Esophagus squamous epithelium (tissue), 5 donors: Measurements from ENCODE around the gene PLCD1. TPM values are rescaled to one million over a fixed set of nuclear protein-coding genes. Genes with fewer than 3 reads are reported as not detected.
"Not testable (repeated sequence)": the region's sequence is repeated elsewhere in the genome, so short reads cannot be mapped to it uniquely, and the experiment has no call there.

Experiments
- DNase-seq: peaks from one replicate; lab custom pipeline; 2025; lab: John Stamatoyannopoulos, UW
- H3K27ac ChIP-seq, 4 donors: fragments of 200-600 bp; sonication (generic); one replicate each; pipeline ENCODE4 v1.5.1; 2016 to 2019; ENCODE audit warnings: mild to moderate bottlenecking in 1 of 4
- H3K27me3 ChIP-seq, 4 donors: fragments of 200-600 bp; sonication (generic); 1 replicate in 3 of 4; 2 replicates in 1 of 4; pipeline versions ENCODE4 v1.5.1 to v1.6.0; 2017 to 2021; ENCODE audit warnings: antibody characterized with exemption in 1 of 4
- H3K36me3 ChIP-seq, 3 donors: fragments of 200-600 bp; sonication (generic); one replicate each; pipeline ENCODE4 v1.5.1; 2016 to 2019
- H3K4me1 ChIP-seq, 3 donors: fragments of 200-600 bp; sonication (generic); one replicate each; pipeline ENCODE4 v1.5.1; 2017 to 2019
- H3K4me3 ChIP-seq, 4 donors: fragments of 200-600 bp; sonication (generic); 1 replicate in 3 of 4; 2 replicates in 1 of 4; pipeline ENCODE4 v1.5.1; 2016 to 2019; ENCODE audit warnings: mild to moderate bottlenecking in 2 of 4, moderate library complexity in 1 of 4
- H3K9me3 ChIP-seq, 3 donors: fragments of 200-600 bp; sonication (generic); one replicate each; pipeline ENCODE4 v1.5.1; 2016 to 2019
- CTCF ChIP-seq, 6 experiments: fragments of 450-650 bp in 4 of 6; fragments of 200-600 bp in 2 of 6; sonication (generic) in 2 of 6; IDR thresholded peaks; one replicate each; pipeline ENCODE4 v1.5.1; 2016 to 2019; ENCODE audit warnings: antibody characterized with exemption in 6 of 6, mild to moderate bottlenecking in 4 of 6, moderate library complexity in 4 of 6
- POLR2A ChIP-seq, 4 donors: fragments of 450-650 bp; IDR thresholded peaks; one replicate each; pipeline ENCODE4 v1.6.1; 2017; ENCODE audit warnings: antibody characterized with exemption in 4 of 4, mild to moderate bottlenecking in 4 of 4, moderate library complexity in 3 of 4
- WGBS, 2 donors: methylation state at CpG; one replicate each; pipeline ENCODE4 v1.1.5; 2018; 5-methylcytosine and 5-hydroxymethylcytosine counted together
- intact Hi-C: fragments of 100-400 bp; cut with DNase I; formaldehyde crosslinking; loops from one replicate; pipeline ENCODE4 v1.15.0; 2022
- total RNA-seq, 4 donors: library from RNA; depleted of rRNA; stranded (reverse); fragments of >200 nt; gene quantifications; one replicate each; pipeline ENCODE4 v1.1.0, GENCODE V29; 2016
- donor health status: DM: yes; HTN: yes; CAD: no.

PLCD1 gene
- total RNA-seq, 4 donors from 2014 or later: 24.2 to 37.9 (median 35.0) TPM

DNA sequence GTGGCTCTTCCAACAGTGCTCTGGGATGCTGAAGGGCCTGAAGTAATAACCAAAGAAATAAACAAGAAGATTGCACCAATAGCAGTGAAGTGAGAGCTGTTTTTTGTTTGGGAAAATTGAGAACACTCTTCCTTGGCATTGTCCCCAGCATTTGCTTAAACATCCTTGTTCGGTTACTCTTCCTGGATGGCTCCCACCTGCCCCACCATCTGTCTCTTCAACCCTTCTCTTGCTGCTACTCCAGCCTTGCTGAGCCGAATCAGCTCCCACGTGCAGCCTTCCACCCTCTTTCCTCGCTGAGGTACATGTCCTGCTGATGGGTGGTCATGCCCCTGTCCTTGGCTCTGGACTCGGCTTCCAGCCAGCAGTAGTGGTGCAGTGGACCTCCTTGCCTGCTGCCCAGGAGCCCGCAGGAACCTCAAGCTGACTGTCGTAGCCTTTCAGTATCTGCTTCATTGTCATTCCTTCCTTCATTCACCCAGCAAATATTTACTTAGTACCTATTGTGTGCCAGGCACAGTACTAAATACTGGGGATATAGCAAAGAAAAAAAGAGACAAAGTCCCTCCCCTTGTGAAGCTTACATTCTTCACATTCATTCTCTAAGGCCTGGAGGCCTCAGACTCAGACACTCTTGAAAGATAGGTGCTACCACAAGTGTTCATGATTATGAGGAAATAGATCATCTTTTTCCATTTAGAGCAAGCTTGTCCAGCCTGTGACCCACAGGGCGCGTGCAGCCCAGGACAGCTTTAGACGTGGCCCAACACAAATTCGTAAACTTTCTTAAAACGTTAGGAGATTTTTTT is 56.0 kb downstream of the PLCD1 start:
- 71 to 77% methylated on average over 12 of the region's 12 CpGs for WGBS, 2 donors
- H3K4me1 ChIP-seq: peaks cover 0 to 14% (median 0%) of the 10 kb centered on the region in 3 donors
- no peaks in the 10 kb centered on the region for H3K9me3 ChIP-seq
- intact Hi-C loops: no loop called here
- no peak for DNase-seq
- TF ChIP-seq POLR2A (IDR thresholded peaks at IDR 0.05): no peak
- no peak for TF ChIP-seq CTCF (IDR thresholded peaks at IDR 0.05)
- H3K27ac ChIP-seq: no peak overlapping the region
- no peak overlapping the region for H3K4me3 ChIP-seq
- H3K27me3 ChIP-seq: no peaks in the 10 kb centered on the region
- peaks cover 0 to 83% (median 0%) of the 10 kb centered on the region in 3 donors for H3K36me3 ChIP-seq

DNA sequence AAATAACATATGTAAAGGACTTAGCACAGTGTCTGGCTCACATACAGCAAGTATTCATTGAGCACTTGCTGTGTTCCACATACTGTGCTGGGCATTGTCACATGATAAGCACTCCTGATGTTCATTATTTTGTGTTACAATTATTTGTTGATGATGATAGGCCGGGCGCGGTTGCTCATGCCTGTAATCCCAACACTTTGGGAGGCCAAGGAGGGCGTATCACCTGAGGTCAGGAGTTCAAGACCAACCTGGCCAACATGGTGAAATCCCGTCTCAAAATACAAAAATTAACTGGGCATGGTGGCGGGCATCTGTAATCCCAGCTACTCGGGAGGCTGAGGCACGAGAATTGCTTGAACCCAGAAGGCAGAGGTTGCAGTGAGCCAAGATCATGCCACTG is 57.4 kb downstream of the PLCD1 start:
- peaks cover 0 to 77% (median 0%) of the 10 kb centered on the region in 3 donors for H3K36me3 ChIP-seq
- intact Hi-C loops, H3K27me3 ChIP-seq, H3K4me3 ChIP-seq, H3K9me3 ChIP-seq, DNase-seq, H3K27ac ChIP-seq: not testable (repeated sequence)
- peaks cover 0 to 17% (median 4%) of the 10 kb centered on the region in 3 donors for H3K4me1 ChIP-seq
- 91 to 96% methylated on average over 7 to 8 of the region's 8 CpGs for WGBS, 2 donors

DNA sequence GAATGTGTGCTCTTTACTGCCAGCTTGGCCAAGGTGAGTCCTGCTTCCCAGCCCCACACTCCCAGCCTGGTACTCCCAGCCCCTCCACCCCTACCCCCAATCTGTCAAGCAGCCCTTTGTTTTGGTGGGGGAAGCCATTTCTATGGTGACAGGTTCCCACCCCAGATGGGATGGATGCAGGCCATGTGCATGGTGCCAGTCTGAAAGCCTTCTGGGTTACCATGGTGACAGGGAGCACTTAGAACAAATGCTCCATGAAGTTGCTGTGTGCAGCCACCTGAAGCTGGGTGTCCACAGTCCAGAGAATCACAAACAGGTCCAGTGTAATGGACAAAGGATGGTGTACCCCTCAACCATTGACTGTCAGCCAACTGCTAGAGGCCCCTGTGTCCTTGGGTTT is 58.0 kb downstream of the PLCD1 start:
- Histone ChIP-seq H3K4me1 (peaks cover 0 to 19% (median 5%) of the 10 kb centered on the region in 3 donors), H3K9me3 (no peaks in the 10 kb centered on the region), H3K4me3 (no peak overlapping the region), H3K36me3 (peaks cover 0 to 72% (median 0%) of the 10 kb centered on the region in 3 donors), H3K27me3 (no peaks in the 10 kb centered on the region), H3K27ac (no peak overlapping the region)
- intact Hi-C loops: no loop called here
- TF ChIP-seq CTCF (IDR thresholded peaks at IDR 0.05) (no peak), POLR2A (IDR thresholded peaks at IDR 0.05) (no peak)
- no peak for DNase-seq

DNA sequence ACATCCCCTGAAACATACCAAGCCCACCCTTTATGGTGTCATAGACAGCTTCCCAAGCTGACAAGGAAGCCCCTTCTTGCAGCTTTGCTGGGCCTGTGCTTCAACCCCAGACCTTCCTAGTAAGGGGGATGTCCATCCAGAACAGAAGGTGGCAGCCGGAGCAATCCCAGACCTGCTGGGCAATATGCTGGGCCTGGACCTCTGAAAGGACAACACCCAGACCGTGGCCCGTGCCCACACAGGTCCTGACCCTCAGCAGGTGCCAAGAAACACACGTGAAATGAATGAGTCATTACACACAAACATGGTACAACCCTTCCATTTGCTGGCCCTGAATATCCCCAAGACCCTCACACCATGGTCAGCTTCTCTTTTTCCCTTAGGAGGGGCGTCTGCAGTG is 58.6 kb downstream of the PLCD1 start:
- Histone ChIP-seq H3K27ac (no peak overlapping the region), H3K9me3 (no peaks in the 10 kb centered on the region), H3K4me1 (peaks cover 0 to 19% (median 5%) of the 10 kb centered on the region in 3 donors), H3K27me3 (no peaks in the 10 kb centered on the region), H3K4me3 (no peak overlapping the region), H3K36me3 (peaks cover 0 to 66% (median 0%) of the 10 kb centered on the region in 3 donors)
- WGBS, 2 donors: 57 to 81% methylated on average over 2 to 3 of the region's 5 CpGs
- DNase-seq: no peak
- intact Hi-C loops: no loop called here
- TF ChIP-seq POLR2A (IDR thresholded peaks at IDR 0.05): no peak
- TF ChIP-seq CTCF (IDR thresholded peaks at IDR 0.05): no peak

DNA sequence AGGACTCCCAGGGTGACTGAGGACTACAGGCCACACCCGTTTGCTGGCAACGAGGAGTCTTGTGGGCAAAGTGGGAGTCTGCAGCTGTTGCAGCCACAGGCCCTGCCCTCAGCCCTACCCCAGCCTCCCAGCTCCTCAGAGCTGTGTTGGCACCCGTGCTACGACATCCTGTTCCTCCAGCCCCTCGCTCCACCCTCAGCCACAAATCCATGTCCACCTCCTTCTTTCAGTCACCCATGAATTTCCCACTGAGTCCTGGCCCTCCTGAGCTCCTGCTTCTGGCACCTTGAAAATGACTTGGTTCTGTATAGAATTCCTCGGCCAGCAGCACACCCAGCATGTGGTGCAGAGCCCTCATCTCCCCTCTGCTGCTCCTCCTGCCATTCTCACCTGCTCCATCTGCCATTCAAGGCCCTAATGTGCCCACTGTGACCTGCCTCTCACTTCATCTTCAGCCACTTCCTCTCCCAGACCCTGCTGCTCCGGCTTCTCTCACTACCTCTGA is 59.8 kb downstream of the PLCD1 start:
- 71 to 72% methylated on average over 3 to 7 of the region's 7 CpGs for WGBS, 2 donors
- peaks cover 0 to 64% (median 0%) of the 10 kb centered on the region in 3 donors for H3K36me3 ChIP-seq
- no peak for DNase-seq
- no peak overlapping the region for H3K27ac ChIP-seq
- intact Hi-C loops: no loop called here
- no peaks in the 10 kb centered on the region for H3K9me3 ChIP-seq
- TF ChIP-seq CTCF (IDR thresholded peaks at IDR 0.05) (no peak), POLR2A (IDR thresholded peaks at IDR 0.05) (no peak)
- peaks cover 0 to 19% (median 5%) of the 10 kb centered on the region in 3 donors for H3K4me1 ChIP-seq
- no peaks in the 10 kb centered on the region for H3K27me3 ChIP-seq
- no peak overlapping the region for H3K4me3 ChIP-seq
